Panc1 (cell line): Measurements from ENCODE around the gene MYCN.

ENCODE experiments used
- POLR2AphosphoS5 ChIP-seq: IDR thresholded peaks from 2 replicates; pipeline ENCODE4 v1.6.1; 2012; ENCODE audit warnings: mild to moderate bottlenecking, low read depth, low read length, moderate library complexity
- TCF7L2 ChIP-seq: IDR thresholded peaks from 2 replicates; pipeline ENCODE4 v1.6.1; 2011; ENCODE audit warnings: mild to moderate bottlenecking, low read depth, low read length, inconsistent platforms
- TF ChIP-seq, protein P1 (sequence below): fragments of 450-650 bp; IDR thresholded peaks from 2 replicates; pipeline ENCODE4 v1.5.1; 2017; ENCODE audit warnings: mild to moderate bottlenecking
- TF ChIP-seq, protein P2 (sequence below), 2 experiments: IDR thresholded peaks; 2 replicates each; pipeline ENCODE4 v1.6.1; 2011 to 2012; ENCODE audit warnings: low read depth in 2 of 2, control low read depth in 1 of 2, low read length in 1 of 2, mild to moderate bottlenecking in 1 of 2, moderate library complexity in 1 of 2; ENCODE audit not compliant: insufficient read depth in 1 of 2

DNA sequence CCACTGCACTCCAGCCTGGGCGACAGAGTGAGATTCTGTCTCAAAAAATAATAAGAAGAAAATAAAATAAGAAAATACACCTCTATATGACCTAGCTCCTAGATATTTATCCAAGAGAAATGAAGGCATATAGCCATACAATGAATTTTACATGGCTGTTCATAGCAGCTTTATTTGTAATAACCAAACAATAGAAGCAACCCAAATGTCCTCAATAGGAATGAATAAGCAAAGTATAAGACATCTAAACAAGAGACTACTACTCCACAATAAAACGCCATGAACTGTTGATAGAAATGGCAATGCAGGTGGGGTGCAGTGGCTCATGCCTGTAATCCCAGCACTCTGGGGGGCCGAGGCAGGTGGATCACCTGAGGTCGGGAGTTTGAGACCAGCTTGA lies 31.2 kb upstream of the MYCN start:
- TF ChIP-seq, protein P1, sequence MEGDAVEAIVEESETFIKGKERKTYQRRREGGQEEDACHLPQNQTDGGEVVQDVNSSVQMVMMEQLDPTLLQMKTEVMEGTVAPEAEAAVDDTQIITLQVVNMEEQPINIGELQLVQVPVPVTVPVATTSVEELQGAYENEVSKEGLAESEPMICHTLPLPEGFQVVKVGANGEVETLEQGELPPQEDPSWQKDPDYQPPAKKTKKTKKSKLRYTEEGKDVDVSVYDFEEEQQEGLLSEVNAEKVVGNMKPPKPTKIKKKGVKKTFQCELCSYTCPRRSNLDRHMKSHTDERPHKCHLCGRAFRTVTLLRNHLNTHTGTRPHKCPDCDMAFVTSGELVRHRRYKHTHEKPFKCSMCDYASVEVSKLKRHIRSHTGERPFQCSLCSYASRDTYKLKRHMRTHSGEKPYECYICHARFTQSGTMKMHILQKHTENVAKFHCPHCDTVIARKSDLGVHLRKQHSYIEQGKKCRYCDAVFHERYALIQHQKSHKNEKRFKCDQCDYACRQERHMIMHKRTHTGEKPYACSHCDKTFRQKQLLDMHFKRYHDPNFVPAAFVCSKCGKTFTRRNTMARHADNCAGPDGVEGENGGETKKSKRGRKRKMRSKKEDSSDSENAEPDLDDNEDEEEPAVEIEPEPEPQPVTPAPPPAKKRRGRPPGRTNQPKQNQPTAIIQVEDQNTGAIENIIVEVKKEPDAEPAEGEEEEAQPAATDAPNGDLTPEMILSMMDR: no peak
- TF ChIP-seq POLR2AphosphoS5 (no peak), TCF7L2 (no peak)
- TF ChIP-seq, protein P2, sequence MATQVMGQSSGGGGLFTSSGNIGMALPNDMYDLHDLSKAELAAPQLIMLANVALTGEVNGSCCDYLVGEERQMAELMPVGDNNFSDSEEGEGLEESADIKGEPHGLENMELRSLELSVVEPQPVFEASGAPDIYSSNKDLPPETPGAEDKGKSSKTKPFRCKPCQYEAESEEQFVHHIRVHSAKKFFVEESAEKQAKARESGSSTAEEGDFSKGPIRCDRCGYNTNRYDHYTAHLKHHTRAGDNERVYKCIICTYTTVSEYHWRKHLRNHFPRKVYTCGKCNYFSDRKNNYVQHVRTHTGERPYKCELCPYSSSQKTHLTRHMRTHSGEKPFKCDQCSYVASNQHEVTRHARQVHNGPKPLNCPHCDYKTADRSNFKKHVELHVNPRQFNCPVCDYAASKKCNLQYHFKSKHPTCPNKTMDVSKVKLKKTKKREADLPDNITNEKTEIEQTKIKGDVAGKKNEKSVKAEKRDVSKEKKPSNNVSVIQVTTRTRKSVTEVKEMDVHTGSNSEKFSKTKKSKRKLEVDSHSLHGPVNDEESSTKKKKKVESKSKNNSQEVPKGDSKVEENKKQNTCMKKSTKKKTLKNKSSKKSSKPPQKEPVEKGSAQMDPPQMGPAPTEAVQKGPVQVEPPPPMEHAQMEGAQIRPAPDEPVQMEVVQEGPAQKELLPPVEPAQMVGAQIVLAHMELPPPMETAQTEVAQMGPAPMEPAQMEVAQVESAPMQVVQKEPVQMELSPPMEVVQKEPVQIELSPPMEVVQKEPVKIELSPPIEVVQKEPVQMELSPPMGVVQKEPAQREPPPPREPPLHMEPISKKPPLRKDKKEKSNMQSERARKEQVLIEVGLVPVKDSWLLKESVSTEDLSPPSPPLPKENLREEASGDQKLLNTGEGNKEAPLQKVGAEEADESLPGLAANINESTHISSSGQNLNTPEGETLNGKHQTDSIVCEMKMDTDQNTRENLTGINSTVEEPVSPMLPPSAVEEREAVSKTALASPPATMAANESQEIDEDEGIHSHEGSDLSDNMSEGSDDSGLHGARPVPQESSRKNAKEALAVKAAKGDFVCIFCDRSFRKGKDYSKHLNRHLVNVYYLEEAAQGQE (IDR thresholded peaks at IDR 0.05; ENCODE audit: insufficient read depth in 1 of 2, low read depth in 2 of 2, low read length in 1 of 2): no peak
